ENCODE measurements around the gene DEPDC4.

Gene DEPDC4

DNA sequence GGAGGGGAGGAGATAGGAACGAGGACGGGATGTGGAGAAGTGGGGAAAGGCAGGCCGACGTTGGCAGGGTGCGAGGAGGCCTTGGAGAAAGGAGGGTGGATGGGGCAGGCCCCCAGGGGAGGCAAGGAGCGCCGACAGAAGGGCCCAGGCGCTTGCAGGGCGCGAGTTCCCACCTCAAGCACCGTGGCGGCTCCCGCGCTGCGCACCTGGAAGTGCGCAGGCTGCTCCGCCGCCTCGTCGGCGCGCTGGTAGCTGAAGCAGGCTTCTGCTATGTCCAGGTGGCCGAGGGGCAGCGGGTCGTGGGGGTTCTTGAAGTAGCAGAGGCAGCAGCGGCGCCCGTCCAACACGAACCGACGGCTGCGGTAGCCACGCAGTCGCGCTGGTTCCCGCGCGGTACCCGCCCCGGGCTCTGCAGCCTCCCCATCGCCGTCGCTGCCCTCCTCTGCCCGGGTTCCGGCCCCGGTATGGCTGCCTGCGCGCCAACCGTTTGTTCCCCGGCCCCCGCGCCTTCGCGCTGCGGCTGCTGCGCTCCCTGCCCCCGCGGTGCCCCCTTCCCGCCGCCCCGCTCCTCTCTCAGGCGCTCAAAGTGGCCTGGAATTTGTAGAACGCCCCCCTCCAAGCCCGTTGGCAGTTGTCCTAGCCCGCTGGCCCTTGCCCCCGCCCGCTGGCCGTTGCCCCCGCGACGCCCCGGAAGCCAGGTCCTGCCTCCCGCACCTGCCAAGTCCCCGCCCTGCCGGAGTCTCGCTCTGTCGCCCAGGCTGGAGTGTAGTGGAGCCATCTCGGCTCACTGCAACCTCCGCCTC, 67.3 kb downstream of the DEPDC4 start (continued):
- TF ChIP-seq, protein P1, sequence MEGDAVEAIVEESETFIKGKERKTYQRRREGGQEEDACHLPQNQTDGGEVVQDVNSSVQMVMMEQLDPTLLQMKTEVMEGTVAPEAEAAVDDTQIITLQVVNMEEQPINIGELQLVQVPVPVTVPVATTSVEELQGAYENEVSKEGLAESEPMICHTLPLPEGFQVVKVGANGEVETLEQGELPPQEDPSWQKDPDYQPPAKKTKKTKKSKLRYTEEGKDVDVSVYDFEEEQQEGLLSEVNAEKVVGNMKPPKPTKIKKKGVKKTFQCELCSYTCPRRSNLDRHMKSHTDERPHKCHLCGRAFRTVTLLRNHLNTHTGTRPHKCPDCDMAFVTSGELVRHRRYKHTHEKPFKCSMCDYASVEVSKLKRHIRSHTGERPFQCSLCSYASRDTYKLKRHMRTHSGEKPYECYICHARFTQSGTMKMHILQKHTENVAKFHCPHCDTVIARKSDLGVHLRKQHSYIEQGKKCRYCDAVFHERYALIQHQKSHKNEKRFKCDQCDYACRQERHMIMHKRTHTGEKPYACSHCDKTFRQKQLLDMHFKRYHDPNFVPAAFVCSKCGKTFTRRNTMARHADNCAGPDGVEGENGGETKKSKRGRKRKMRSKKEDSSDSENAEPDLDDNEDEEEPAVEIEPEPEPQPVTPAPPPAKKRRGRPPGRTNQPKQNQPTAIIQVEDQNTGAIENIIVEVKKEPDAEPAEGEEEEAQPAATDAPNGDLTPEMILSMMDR (tag by site-specific recombination; IDR thresholded peaks at IDR 0.05) = no peak
- peak; percentile 51; the same call in 1 of the 2 replicates for TF ChIP-seq ZNF501 (tag by site-specific recombination; IDR thresholded peaks at IDR 0.05)
- peak; percentile 92 for TF ChIP-seq SP2 (tag by site-specific recombination; IDR thresholded peaks at IDR 0.05)
- no peak for TF ChIP-seq ZNF157 (tag by site-specific recombination; IDR thresholded peaks at IDR 0.05)
- TF ChIP-seq, protein P2, sequence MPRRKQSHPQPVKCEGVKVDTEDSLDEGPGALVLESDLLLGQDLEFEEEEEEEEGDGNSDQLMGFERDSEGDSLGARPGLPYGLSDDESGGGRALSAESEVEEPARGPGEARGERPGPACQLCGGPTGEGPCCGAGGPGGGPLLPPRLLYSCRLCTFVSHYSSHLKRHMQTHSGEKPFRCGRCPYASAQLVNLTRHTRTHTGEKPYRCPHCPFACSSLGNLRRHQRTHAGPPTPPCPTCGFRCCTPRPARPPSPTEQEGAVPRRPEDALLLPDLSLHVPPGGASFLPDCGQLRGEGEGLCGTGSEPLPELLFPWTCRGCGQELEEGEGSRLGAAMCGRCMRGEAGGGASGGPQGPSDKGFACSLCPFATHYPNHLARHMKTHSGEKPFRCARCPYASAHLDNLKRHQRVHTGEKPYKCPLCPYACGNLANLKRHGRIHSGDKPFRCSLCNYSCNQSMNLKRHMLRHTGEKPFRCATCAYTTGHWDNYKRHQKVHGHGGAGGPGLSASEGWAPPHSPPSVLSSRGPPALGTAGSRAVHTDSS (tag by site-specific recombination; IDR thresholded peaks at IDR 0.05) = no peak
- TF ChIP-seq ZNF184 (tag by site-specific recombination; IDR thresholded peaks at IDR 0.05) = no peak
- TF ChIP-seq ZSCAN30 (tag by site-specific recombination; IDR thresholded peaks at IDR 0.05) = 0 out of 2 replicates have a peak, but pooled peaks have one; percentile 20
- no peak for TF ChIP-seq ZNF548 (tag by site-specific recombination; IDR thresholded peaks at IDR 0.05)
- TF ChIP-seq ZNF19 (tag by site-specific recombination; IDR thresholded peaks at IDR 0.05; ENCODE audit: low read depth) = no peak
- TF ChIP-seq ZSCAN23 (tag by site-specific recombination; IDR thresholded peaks at IDR 0.05) = no peak
- peak; percentile 65 for TF ChIP-seq ZFHX2 (tag by site-specific recombination; conservative IDR thresholded peaks at IDR 0.05)
- TF ChIP-seq ZNF777 (tag by site-specific recombination; IDR thresholded peaks at IDR 0.05; ENCODE audit: borderline replicate concordance) = peak; percentile 97
- TF ChIP-seq ZNF23 (tag by site-specific recombination; IDR thresholded peaks at IDR 0.05; ENCODE audit: borderline replicate concordance) = no peak
- TF ChIP-seq ZNF747 (tag by site-specific recombination; IDR thresholded peaks at IDR 0.05) = no peak
- TF ChIP-seq ZNF133 (tag by site-specific recombination; IDR thresholded peaks at IDR 0.05) = no peak
- TF ChIP-seq ZNF335 (tag by site-specific recombination; conservative IDR thresholded peaks at IDR 0.05) = peak; percentile 0; the same call in 1 of the 2 replicates
- no peak for TF ChIP-seq YY2 (tag by site-specific recombination; IDR thresholded peaks at IDR 0.05)
- TF ChIP-seq, protein P3, sequence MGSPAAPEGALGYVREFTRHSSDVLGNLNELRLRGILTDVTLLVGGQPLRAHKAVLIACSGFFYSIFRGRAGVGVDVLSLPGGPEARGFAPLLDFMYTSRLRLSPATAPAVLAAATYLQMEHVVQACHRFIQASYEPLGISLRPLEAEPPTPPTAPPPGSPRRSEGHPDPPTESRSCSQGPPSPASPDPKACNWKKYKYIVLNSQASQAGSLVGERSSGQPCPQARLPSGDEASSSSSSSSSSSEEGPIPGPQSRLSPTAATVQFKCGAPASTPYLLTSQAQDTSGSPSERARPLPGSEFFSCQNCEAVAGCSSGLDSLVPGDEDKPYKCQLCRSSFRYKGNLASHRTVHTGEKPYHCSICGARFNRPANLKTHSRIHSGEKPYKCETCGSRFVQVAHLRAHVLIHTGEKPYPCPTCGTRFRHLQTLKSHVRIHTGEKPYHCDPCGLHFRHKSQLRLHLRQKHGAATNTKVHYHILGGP (tag by site-specific recombination; IDR thresholded peaks at IDR 0.05) = no peak
- no peak for TF ChIP-seq ZNF2 (tag by site-specific recombination; IDR thresholded peaks at IDR 0.05)
- TF ChIP-seq, protein P4, sequence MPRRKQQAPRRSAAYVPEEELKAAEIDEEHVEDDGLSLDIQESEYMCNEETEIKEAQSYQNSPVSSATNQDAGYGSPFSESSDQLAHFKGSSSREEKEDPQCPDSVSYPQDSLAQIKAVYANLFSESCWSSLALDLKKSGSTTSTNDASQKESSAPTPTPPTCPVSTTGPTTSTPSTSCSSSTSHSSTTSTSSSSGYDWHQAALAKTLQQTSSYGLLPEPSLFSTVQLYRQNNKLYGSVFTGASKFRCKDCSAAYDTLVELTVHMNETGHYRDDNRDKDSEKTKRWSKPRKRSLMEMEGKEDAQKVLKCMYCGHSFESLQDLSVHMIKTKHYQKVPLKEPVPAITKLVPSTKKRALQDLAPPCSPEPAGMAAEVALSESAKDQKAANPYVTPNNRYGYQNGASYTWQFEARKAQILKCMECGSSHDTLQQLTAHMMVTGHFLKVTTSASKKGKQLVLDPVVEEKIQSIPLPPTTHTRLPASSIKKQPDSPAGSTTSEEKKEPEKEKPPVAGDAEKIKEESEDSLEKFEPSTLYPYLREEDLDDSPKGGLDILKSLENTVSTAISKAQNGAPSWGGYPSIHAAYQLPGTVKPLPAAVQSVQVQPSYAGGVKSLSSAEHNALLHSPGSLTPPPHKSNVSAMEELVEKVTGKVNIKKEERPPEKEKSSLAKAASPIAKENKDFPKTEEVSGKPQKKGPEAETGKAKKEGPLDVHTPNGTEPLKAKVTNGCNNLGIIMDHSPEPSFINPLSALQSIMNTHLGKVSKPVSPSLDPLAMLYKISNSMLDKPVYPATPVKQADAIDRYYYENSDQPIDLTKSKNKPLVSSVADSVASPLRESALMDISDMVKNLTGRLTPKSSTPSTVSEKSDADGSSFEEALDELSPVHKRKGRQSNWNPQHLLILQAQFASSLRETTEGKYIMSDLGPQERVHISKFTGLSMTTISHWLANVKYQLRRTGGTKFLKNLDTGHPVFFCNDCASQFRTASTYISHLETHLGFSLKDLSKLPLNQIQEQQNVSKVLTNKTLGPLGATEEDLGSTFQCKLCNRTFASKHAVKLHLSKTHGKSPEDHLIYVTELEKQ (tag by site-specific recombination; IDR thresholded peaks at IDR 0.05; ENCODE audit: borderline replicate concordance) = no peak
- no peak for TF ChIP-seq SALL2 (tag by site-specific recombination; IDR thresholded peaks at IDR 0.05; ENCODE audit: borderline replicate concordance)
- peak; percentile 50 for TF ChIP-seq ZNF585B (tag by site-specific recombination; IDR thresholded peaks at IDR 0.05)
- no peak for TF ChIP-seq MYNN (tag by site-specific recombination; IDR thresholded peaks at IDR 0.05; ENCODE audit: borderline replicate concordance)
- TF ChIP-seq, protein P5, sequence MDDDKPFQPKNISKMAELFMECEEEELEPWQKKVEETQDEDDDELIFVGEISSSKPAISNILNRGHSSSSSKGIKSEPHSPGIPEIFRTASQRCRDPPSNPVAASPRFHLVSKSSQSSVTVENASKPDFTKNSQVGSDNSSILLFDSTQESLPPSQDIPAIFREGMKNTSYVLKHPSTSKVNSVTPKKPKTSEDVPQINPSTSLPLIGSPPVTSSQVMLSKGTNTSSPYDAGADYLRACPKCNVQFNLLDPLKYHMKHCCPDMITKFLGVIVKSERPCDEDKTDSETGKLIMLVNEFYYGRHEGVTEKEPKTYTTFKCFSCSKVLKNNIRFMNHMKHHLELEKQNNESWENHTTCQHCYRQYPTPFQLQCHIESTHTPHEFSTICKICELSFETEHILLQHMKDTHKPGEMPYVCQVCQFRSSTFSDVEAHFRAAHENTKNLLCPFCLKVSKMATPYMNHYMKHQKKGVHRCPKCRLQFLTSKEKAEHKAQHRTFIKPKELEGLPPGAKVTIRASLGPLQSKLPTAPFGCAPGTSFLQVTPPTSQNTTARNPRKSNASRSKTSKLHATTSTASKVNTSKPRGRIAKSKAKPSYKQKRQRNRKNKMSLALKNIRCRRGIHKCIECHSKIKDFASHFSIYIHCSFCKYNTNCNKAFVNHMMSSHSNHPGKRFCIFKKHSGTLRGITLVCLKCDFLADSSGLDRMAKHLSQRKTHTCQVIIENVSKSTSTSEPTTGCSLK (tag by site-specific recombination; IDR thresholded peaks at IDR 0.05) = no peak
- TF ChIP-seq ZNF311 (tag by site-specific recombination; IDR thresholded peaks at IDR 0.05; ENCODE audit: borderline replicate concordance) = no peak
- TF ChIP-seq ZNF792 (tag by site-specific recombination; IDR thresholded peaks at IDR 0.05) = no peak
- no peak for TF ChIP-seq OSR2 (tag by site-specific recombination; IDR thresholded peaks at IDR 0.05)
- TF ChIP-seq ZNF138 (tag by site-specific recombination; IDR thresholded peaks at IDR 0.05; ENCODE audit: borderline replicate concordance) = no peak

Data from HEK293 (cell line).